GM12875 (cell line): ENCODE results near the gene EXTL2.

Source experiments
- H3K4me3 ChIP-seq: one replicate; pipeline ENCODE4 v1.5.1; 2011; ENCODE audit warnings: low read depth, low read length, control low read depth
- CTCF ChIP-seq: IDR thresholded peaks from 2 replicates; pipeline ENCODE4 v1.5.1; 2011; ENCODE audit warnings: low read depth, mild to moderate bottlenecking, control low read depth, inconsistent platforms, low read length, moderate library complexity, borderline replicate concordance; ENCODE audit not compliant: insufficient read depth

Gene EXTL2

GRCh38 chr1:100883963-100884362 lies 10.7 kb downstream of the EXTL2 start:
- H3K4me3 ChIP-seq: no peak overlapping the region
- TF ChIP-seq CTCF: no peak

- TF ChIP-seq CTCF: no peak
- H3K4me3 ChIP-seq: no peak overlapping the region
Observed at GRCh38 chr1:100882698-100883097, 11.9 kb downstream of the EXTL2 start.

- no peak overlapping the region for H3K4me3 ChIP-seq
- TF ChIP-seq CTCF: no peak
Observed at GRCh38 chr1:100881687-100882086, 13.0 kb downstream of the EXTL2 start.

GRCh38 chr1:100879422-100879821 lies 15.2 kb downstream of the EXTL2 start:
- TF ChIP-seq CTCF: no peak
- H3K4me3 ChIP-seq: no peak overlapping the region

GRCh38 chr1:100876291-100876690 lies 18.4 kb downstream of the EXTL2 start:
- TF ChIP-seq CTCF: no peak
- no peak overlapping the region for H3K4me3 ChIP-seq

GRCh38 chr1:100875228-100875627 lies 19.4 kb downstream of the EXTL2 start:
- no peak overlapping the region for H3K4me3 ChIP-seq
- TF ChIP-seq CTCF: no peak

GRCh38 chr1:100874433-100874832 lies 20.2 kb downstream of the EXTL2 start:
- no peak for TF ChIP-seq CTCF
- no peak overlapping the region for H3K4me3 ChIP-seq
